Testis (tissue), 3 donors: ENCODE data around the gene PPP1R37. TPM values are rescaled to one million over a fixed set of nuclear protein-coding genes. Genes with fewer than 3 reads are reported as not detected.

Experiments
- DNase-seq: peaks from one replicate; pipeline ENCODE4 v3.0.0-alpha.2; 2019
- H3K27ac ChIP-seq, 2 donors: fragments of 200-600 bp; sonication (generic); one replicate each; pipeline ENCODE4 v1.5.1; 2019
- H3K27me3 ChIP-seq: fragments of 200-600 bp; sonication (generic); one replicate; pipeline ENCODE4 v1.5.1; 2019
- H3K36me3 ChIP-seq: fragments of 200-600 bp; sonication (generic); one replicate; pipeline ENCODE4 v1.5.1; 2017; ENCODE audit warnings: low read depth; ENCODE audit errors: missing control alignments
- H3K4me1 ChIP-seq: fragments of 200-600 bp; sonication (generic); one replicate; pipeline ENCODE4 v1.5.1; 2019
- H3K4me3 ChIP-seq, 2 donors: fragments of 200-600 bp; sonication (generic); one replicate each; pipeline ENCODE4 v1.5.1; 2017 to 2019
- H3K9me3 ChIP-seq: fragments of 200-600 bp; sonication (generic); one replicate; pipeline ENCODE4 v1.5.1; 2017
- POLR2A ChIP-seq: fragments of 450-650 bp; IDR thresholded peaks from one replicate; pipeline ENCODE4 v1.6.1; 2017; ENCODE audit warnings: antibody characterized with exemption, mild to moderate bottlenecking, moderate library complexity
- WGBS, 2 donors: methylation state at CpG; one replicate each; pipeline ENCODE4 v1.1.5; 2018; 5-methylcytosine and 5-hydroxymethylcytosine counted together
- intact Hi-C: fragments of 100-400 bp; cut with DNase I; formaldehyde crosslinking; loops from one replicate; pipeline ENCODE4 v1.15.1; 2023; ENCODE audit warnings: low total_unique reads
- polyA plus RNA-seq: library from polyadenylated mRNA; stranded (reverse); fragments of 350-450 nt; fragmentation: Illumina TruSeq; extraction: RNeasy Lipid Tissue Mini Kit (QIAGEN cat#74804); gene quantifications from one replicate; pipeline ENCODE4 v1.2.3, GENCODE V29; 2014; ENCODE audit warnings: low read depth, low replicate concordance; ENCODE audit not compliant: insufficient read depth
- total RNA-seq, 2 donors: library from RNA; depleted of rRNA; stranded (reverse); fragments of >200 nt; gene quantifications; one replicate each; pipeline ENCODE4 v1.2.3, GENCODE V29; 2016
- TF ChIP-seq, protein P1 (sequence below), 3 experiments: fragments of 450-650 bp in 2 of 3; fragments of 200-600 bp in 1 of 3; sonication (generic) in 1 of 3; IDR thresholded peaks; one replicate each; pipeline ENCODE4 v1.5.1; 2016 to 2019; ENCODE audit warnings: antibody characterized with exemption in 3 of 3, mild to moderate bottlenecking in 2 of 3, moderate library complexity in 1 of 3

PPP1R37 gene
- total and polyA plus RNA-seq, 3 donors from 2014 or later = 28.5 to 83.0 (median 82.5) TPM

- no peak for DNase-seq
- intact Hi-C loops = no loop called here
- H3K4me3 ChIP-seq = no peak overlapping the region
- H3K4me1 ChIP-seq = no peaks in the 10 kb centered on the region
- no peak overlapping the region for H3K27ac ChIP-seq
- H3K9me3 ChIP-seq = no peaks in the 10 kb centered on the region
- TF ChIP-seq POLR2A = no peak
- TF ChIP-seq, protein P1, sequence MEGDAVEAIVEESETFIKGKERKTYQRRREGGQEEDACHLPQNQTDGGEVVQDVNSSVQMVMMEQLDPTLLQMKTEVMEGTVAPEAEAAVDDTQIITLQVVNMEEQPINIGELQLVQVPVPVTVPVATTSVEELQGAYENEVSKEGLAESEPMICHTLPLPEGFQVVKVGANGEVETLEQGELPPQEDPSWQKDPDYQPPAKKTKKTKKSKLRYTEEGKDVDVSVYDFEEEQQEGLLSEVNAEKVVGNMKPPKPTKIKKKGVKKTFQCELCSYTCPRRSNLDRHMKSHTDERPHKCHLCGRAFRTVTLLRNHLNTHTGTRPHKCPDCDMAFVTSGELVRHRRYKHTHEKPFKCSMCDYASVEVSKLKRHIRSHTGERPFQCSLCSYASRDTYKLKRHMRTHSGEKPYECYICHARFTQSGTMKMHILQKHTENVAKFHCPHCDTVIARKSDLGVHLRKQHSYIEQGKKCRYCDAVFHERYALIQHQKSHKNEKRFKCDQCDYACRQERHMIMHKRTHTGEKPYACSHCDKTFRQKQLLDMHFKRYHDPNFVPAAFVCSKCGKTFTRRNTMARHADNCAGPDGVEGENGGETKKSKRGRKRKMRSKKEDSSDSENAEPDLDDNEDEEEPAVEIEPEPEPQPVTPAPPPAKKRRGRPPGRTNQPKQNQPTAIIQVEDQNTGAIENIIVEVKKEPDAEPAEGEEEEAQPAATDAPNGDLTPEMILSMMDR (IDR thresholded peaks at IDR 0.05) = no peak
- no peaks in the 10 kb centered on the region for H3K36me3 ChIP-seq
- WGBS, 2 donors = 87 to 90% methylated on average over 10 to 11 of the region's 11 CpGs
- H3K27me3 ChIP-seq = no peaks in the 10 kb centered on the region
Observed at GRCh38 chr19:45121827-45122345, 28.9 kb downstream of the PPP1R37 start.

DNA sequence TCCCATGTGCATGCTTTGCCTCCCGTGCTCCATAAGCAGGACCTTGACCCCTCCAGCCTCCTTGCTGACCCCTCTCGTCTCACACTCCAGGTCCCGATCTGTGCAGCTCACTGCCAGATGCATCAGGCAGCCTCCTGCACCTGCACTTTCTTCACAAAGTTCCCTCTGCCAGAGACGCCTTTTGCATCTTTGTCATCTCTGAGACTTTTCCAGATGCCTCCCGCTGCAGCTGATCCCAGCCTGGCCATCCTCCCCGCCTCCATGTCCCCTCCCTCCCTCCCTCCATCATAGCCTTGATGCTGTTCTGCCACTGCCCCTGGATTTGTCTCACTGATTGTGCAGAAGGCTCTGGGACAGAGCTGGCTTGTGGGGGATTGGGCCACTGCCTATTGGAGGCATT, 29.9 kb downstream of the PPP1R37 start:
- no peak overlapping the region for H3K4me3 ChIP-seq
- H3K4me1 ChIP-seq = no peaks in the 10 kb centered on the region
- H3K27ac ChIP-seq = no peak overlapping the region
- intact Hi-C loops = no loop called here
- no peaks in the 10 kb centered on the region for H3K36me3 ChIP-seq
- H3K9me3 ChIP-seq = no peaks in the 10 kb centered on the region
- no peak for DNase-seq
- WGBS, 2 donors = 63 to 80% methylated on average over 6 of the region's 6 CpGs
- no peaks in the 10 kb centered on the region for H3K27me3 ChIP-seq
- TF ChIP-seq, protein P1 (IDR thresholded peaks at IDR 0.05) = no peak
- no peak for TF ChIP-seq POLR2A

- intact Hi-C loops = no loop called here
- Histone ChIP-seq H3K9me3 (no peaks in the 10 kb centered on the region), H3K36me3 (no peaks in the 10 kb centered on the region), H3K27me3 (no peaks in the 10 kb centered on the region), H3K4me3 (no peak overlapping the region), H3K27ac (no peak overlapping the region), H3K4me1 (no peaks in the 10 kb centered on the region)
- TF ChIP-seq, protein P1 (IDR thresholded peaks at IDR 0.05) = no peak
- no peak for TF ChIP-seq POLR2A
- 83 to 89% methylated on average over 7 to 9 of the region's 9 CpGs for WGBS, 2 donors
- no peak for DNase-seq
Observed at GRCh38 chr19:45123440-45123850, 30.5 kb downstream of the PPP1R37 start.

DNA sequence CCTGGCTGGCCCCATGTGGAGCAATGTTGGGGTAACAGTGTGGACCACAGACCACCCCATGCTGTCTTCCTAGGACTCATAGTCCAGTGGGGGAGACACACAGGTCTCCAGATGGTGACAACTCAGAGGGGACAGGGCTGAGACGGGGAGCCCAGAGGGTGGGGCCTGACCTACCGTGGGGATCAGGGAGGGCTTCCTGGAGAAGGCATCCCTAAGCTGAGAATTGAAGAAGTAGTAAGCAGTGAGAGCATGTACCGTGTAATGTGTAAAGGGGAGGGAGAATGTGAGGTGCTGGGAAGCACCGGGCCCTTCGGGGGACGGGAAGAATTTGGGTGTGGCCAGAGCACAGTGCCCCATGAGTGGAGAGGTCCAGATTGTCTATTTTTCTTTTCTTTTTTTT, 31.0 kb downstream of the PPP1R37 start:
- 83 to 84% methylated on average over 6 of the region's 6 CpGs for WGBS, 2 donors
- Histone ChIP-seq H3K36me3 (no peaks in the 10 kb centered on the region), H3K27me3 (no peaks in the 10 kb centered on the region), H3K4me1 (no peaks in the 10 kb centered on the region), H3K4me3 (no peak overlapping the region), H3K27ac (no peak overlapping the region), H3K9me3 (no peaks in the 10 kb centered on the region)
- no peak for DNase-seq
- intact Hi-C loops = no loop called here
- TF ChIP-seq, protein P1 (IDR thresholded peaks at IDR 0.05) = no peak
- no peak for TF ChIP-seq POLR2A

- Histone ChIP-seq H3K36me3 (no peaks in the 10 kb centered on the region), H3K9me3 (no peaks in the 10 kb centered on the region), H3K4me3 (no peak overlapping the region), H3K4me1 (no peaks in the 10 kb centered on the region), H3K27me3 (no peaks in the 10 kb centered on the region), H3K27ac (no peak overlapping the region)
- WGBS, 2 donors = 93 to 98% methylated on average over 9 of the region's 9 CpGs
- no peak for DNase-seq
- intact Hi-C loops = no loop called here
- TF ChIP-seq, protein P1 (IDR thresholded peaks at IDR 0.05) = no peak
- no peak for TF ChIP-seq POLR2A
Observed at GRCh38 chr19:45125360-45125759, 32.4 kb downstream of the PPP1R37 start.
